IMR-90 (cell line): ENCODE measurements around the gene RASAL1. TPM values are rescaled to one million over a fixed set of nuclear protein-coding genes. Genes with fewer than 3 reads are reported as not detected.

Experiments
- ATAC-seq: fragments of 200-7000 bp; cut with Tn5 transposase; 2 replicates; pipeline ENCODE4 v1.9.1; 2020; ENCODE audit warnings: low read depth, mild to moderate bottlenecking, moderate library complexity
- BruUV-seq: library from RNA; stranded (reverse); fragments of 400-500 nt; replicated peaks from 2 replicates; lab custom pipeline; 2021; lab: Mats Ljungman, UMichigan
- CTCF ChIA-PET: fragments of 300-600 bp; formaldehyde crosslinking; extraction: SDS; loops from one replicate; lab custom pipeline; 2021; ENCODE audit warnings: antibody characterized with exemption; lab: Yijun Ruan, JAX
- POLR2A ChIA-PET: fragments of 300-600 bp; sonication (Branson Sonifier 250); formaldehyde crosslinking; loops from one replicate; lab custom pipeline; 2022; ENCODE audit warnings: antibody characterized with exemption; ENCODE audit not compliant: unreplicated experiment; lab: Charles Lee
- DNase-seq: peaks from one replicate; pipeline ENCODE4 v3.0.0; 2013
- H2AFZ ChIP-seq: replicated peaks from 2 replicates; pipeline ENCODE3; 2013; ENCODE audit warnings: low read length, mild to moderate bottlenecking; ENCODE audit not compliant: poor library complexity
- H2AK5ac ChIP-seq: 2 replicates; pipeline ENCODE4 v1.6.1; 2013; ENCODE audit warnings: low read depth, low read length, inconsistent platforms
- H2AK9ac ChIP-seq: replicated peaks from 2 replicates; pipeline ENCODE3; 2013; ENCODE audit warnings: mild to moderate bottlenecking, low read depth, low read length, moderate library complexity; ENCODE audit not compliant: poor library complexity
- H2BK120ac ChIP-seq: 2 replicates; pipeline ENCODE4 v1.6.1; 2013; ENCODE audit warnings: low read depth, low read length, inconsistent platforms
- H2BK15ac ChIP-seq: 3 replicates; pipeline ENCODE4 v1.6.1; 2013; ENCODE audit warnings: low read depth, low read length, inconsistent platforms
- H2BK20ac ChIP-seq: 2 replicates; pipeline ENCODE4 v1.6.1; 2013; ENCODE audit warnings: low read depth, mild to moderate bottlenecking, inconsistent platforms, low read length, moderate library complexity
- H2BK5ac ChIP-seq: 2 replicates; pipeline ENCODE4 v1.6.1; 2013; ENCODE audit warnings: mild to moderate bottlenecking, low read depth, low read length, inconsistent platforms; ENCODE audit not compliant: poor library complexity, severe bottlenecking
- H3K14ac ChIP-seq: replicated peaks from 2 replicates; pipeline ENCODE4 v1.6.1; 2013; ENCODE audit warnings: low read depth, low read length, inconsistent platforms
- H3K18ac ChIP-seq: 2 replicates; pipeline ENCODE4 v1.6.1; 2013; ENCODE audit warnings: low read depth, low read length, control low read depth
- H3K23ac ChIP-seq: 2 replicates; pipeline ENCODE4 v1.6.1; 2013; ENCODE audit warnings: low read depth, low read length, inconsistent platforms
- H3K27ac ChIP-seq: 2 replicates; pipeline ENCODE4 v1.5.1; 2013; ENCODE audit warnings: mild to moderate bottlenecking, control low read depth, low read length; ENCODE audit not compliant: insufficient read depth
- H3K27me3 ChIP-seq: 2 replicates; pipeline ENCODE4 v1.6.1; 2013; ENCODE audit warnings: low read length; ENCODE audit not compliant: control insufficient read depth, insufficient read depth
- H3K36me3 ChIP-seq: 2 replicates; pipeline ENCODE4 v1.6.1; 2013; ENCODE audit warnings: low read length, mixed read lengths; ENCODE audit not compliant: control insufficient read depth, insufficient read depth
- H3K4ac ChIP-seq: 2 replicates; pipeline ENCODE4 v1.6.1; 2013; ENCODE audit warnings: low read depth, low read length, inconsistent platforms
- H3K4me1 ChIP-seq: 2 replicates; pipeline ENCODE4 v1.6.1; 2013; ENCODE audit warnings: low read length, mixed read lengths; ENCODE audit not compliant: control insufficient read depth, insufficient read depth
- H3K4me2 ChIP-seq: 2 replicates; pipeline ENCODE4 v1.6.1; 2013; ENCODE audit warnings: low read depth, mild to moderate bottlenecking, control low read depth, low read length, moderate library complexity
- H3K4me3 ChIP-seq: 2 replicates; pipeline ENCODE4 v1.5.1; 2013; ENCODE audit warnings: low read depth, mild to moderate bottlenecking, control low read depth, low read length, moderate library complexity; ENCODE audit not compliant: insufficient read depth
- H3K56ac ChIP-seq: 2 replicates; pipeline ENCODE4 v1.6.1; 2013; ENCODE audit warnings: low read length, inconsistent platforms; ENCODE audit not compliant: insufficient read depth; ENCODE audit errors: extremely low read depth
- H3K79me1 ChIP-seq, 2 experiments: 2 replicates each; pipeline ENCODE4 v1.6.1; 2013; ENCODE audit warnings: low read length in 2 of 2, inconsistent platforms in 1 of 2, low read depth in 1 of 2
- H3K9ac ChIP-seq: 2 replicates; pipeline ENCODE4 v1.6.1; 2013; ENCODE audit warnings: low read depth, low read length, control low read depth
- H3K9me1 ChIP-seq: 2 replicates; pipeline ENCODE4 v1.6.1; 2013; ENCODE audit warnings: low read length, inconsistent platforms; ENCODE audit not compliant: insufficient read depth
- H3K9me3 ChIP-seq: 2 replicates; pipeline ENCODE4 v1.6.1; 2013; ENCODE audit warnings: low read length; ENCODE audit not compliant: control insufficient read depth, insufficient read depth
- H4K20me1 ChIP-seq: 2 replicates; pipeline ENCODE4 v1.6.1; 2013; ENCODE audit warnings: low read length, inconsistent platforms; ENCODE audit not compliant: insufficient read depth
- H4K5ac ChIP-seq: 2 replicates; pipeline ENCODE4 v1.6.1; 2013; ENCODE audit warnings: mild to moderate bottlenecking, low read depth, low read length, control low read depth
- H4K8ac ChIP-seq, 2 experiments: 2 replicates each; pipeline ENCODE4 v1.6.1; 2013; ENCODE audit warnings: low read depth in 2 of 2, low read length in 2 of 2, control low read depth in 1 of 2, inconsistent platforms in 1 of 2
- H4K91ac ChIP-seq: 2 replicates; pipeline ENCODE4 v1.6.1; 2013; ENCODE audit warnings: low read depth, low read length, inconsistent platforms; ENCODE audit not compliant: insufficient read depth
- BHLHE40 ChIP-seq: fragments of 150-350 bp; IDR thresholded peaks from 2 replicates; pipeline ENCODE4 v1.6.1; 2016; ENCODE audit warnings: mild to moderate bottlenecking, low read depth, low read length
- CEBPB ChIP-seq: IDR thresholded peaks from 2 replicates; pipeline ENCODE4 v1.6.1; 2012; ENCODE audit warnings: low read depth, low read length, improper control_type of control experiment
- CHD1 ChIP-seq: IDR thresholded peaks from 2 replicates; pipeline ENCODE4 v1.6.1; 2012; ENCODE audit warnings: low read depth, low read length, improper control_type of control experiment
- FOS ChIP-seq: fragments of 150-350 bp; IDR thresholded peaks from 2 replicates; pipeline ENCODE4 v1.6.1; 2016; ENCODE audit warnings: low read depth, low read length
- MAFK ChIP-seq: IDR thresholded peaks from 2 replicates; pipeline ENCODE4 v1.6.1; 2012; ENCODE audit warnings: low read depth, low read length, improper control_type of control experiment
- MAZ ChIP-seq: IDR thresholded peaks from 2 replicates; pipeline ENCODE4 v1.6.1; 2012; ENCODE audit warnings: low read depth, mild to moderate bottlenecking, low read length, improper control_type of control experiment, moderate library complexity, borderline replicate concordance
- MXI1 ChIP-seq: IDR thresholded peaks from 2 replicates; pipeline ENCODE4 v1.6.1; 2012; ENCODE audit warnings: low read depth, mild to moderate bottlenecking, low read length, moderate library complexity, borderline replicate concordance
- NFE2L2 ChIP-seq: fragments of 150-350 bp; IDR thresholded peaks from 2 replicates; pipeline ENCODE4 v1.6.1; 2016; ENCODE audit warnings: low read depth, mild to moderate bottlenecking, low read length
- RAD21 ChIP-seq: IDR thresholded peaks from 2 replicates; pipeline ENCODE4 v1.6.1; 2012; ENCODE audit warnings: low read length, improper control_type of control experiment
- RCOR1 ChIP-seq: IDR thresholded peaks from 2 replicates; pipeline ENCODE4 v1.6.1; 2012; ENCODE audit warnings: mild to moderate bottlenecking, low read length, improper control_type of control experiment; ENCODE audit not compliant: insufficient replicate concordance
- SMC3 ChIP-seq: fragments of 150-350 bp; IDR thresholded peaks from 2 replicates; pipeline ENCODE4 v1.6.1; 2016; ENCODE audit warnings: low read depth, mild to moderate bottlenecking, antibody characterized with exemption, low read length, moderate library complexity
- WGBS, 2 experiments: methylation state at CpG; one replicate each; pipeline versions ENCODE4 v1.1.5 to v1.1.7; 2013; ENCODE audit warnings: missing lambda C conversion rate in 2 of 2; ENCODE audit not compliant: insufficient read length in 1 of 2; ENCODE audit errors: extremely low coverage in 2 of 2; 5-methylcytosine and 5-hydroxymethylcytosine counted together
- dilution Hi-C: fragments of 300-500 bp; cut with HindIII; formaldehyde crosslinking; loops from one replicate; pipeline ENCODE4 v1.14.3; 2018; ENCODE audit warnings: low sequenced_read_pairs; ENCODE audit not compliant: unreplicated experiment
- in situ Hi-C: fragments of 300-500 bp; cut with MboI; formaldehyde crosslinking; loops from 3 replicates; pipeline ENCODE4 v1.14.3; 2019; ENCODE audit warnings: low sequenced_read_pairs, inconsistent platforms, mixed read lengths
- intact Hi-C: fragments of 100-400 bp; cut with micrococcal nuclease; formaldehyde crosslinking; loops from 2 replicates; pipeline ENCODE4 v1.10.0; 2022
- polyA plus RNA-seq, 3 experiments: library from polyadenylated mRNA; depleted of rRNA; stranded (reverse); fragments of >200 nt; gene quantifications; 2 replicates each; pipeline ENCODE4 v1.2.3, GENCODE V29; 2012; ENCODE audit warnings: low replicate concordance in 1 of 3
- total RNA-seq: library from RNA; depleted of rRNA; stranded (reverse); fragments of >200 nt; gene quantifications from 2 replicates; pipeline ENCODE4 v1.2.3, GENCODE V29; 2012
- TF ChIP-seq, protein P1 (sequence below): fragments of 150-350 bp; IDR thresholded peaks from 2 replicates; pipeline ENCODE4 v1.6.1; 2017; ENCODE audit warnings: mild to moderate bottlenecking, antibody characterized with exemption, low read length, low read depth

The RASAL1 gene
- total and polyA plus RNA-seq, 2 of the 4 experiments (the other 2 are of a cell fraction), result not detected

DNA sequence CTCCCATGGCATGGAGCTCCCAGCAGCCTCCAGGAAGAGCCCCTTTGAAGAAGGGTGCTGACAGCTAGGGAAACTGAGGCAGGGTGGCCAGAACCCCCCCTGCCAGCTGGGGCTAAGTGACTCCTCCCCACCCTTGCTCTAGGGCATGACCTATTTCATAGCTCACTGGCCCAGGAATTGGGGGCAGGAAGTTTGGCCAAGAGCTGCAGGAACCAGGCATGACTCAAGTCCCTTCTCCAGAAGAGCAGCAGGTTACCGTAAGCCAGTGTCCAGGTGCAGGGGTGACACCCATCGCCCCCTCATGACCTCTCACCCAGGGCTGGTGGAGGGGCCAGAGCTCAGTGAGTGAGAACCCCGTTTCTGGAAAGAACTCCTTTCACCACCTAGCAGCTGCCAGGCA lies 1.9 kb downstream of the RASAL1 start:
- ChIA-PET CTCF (no interaction called here), POLR2A (interaction anchor here (0.5 kb wide), 1 partner anchor 115 kb away, joined by 5 read pairs; no protein-coding TSS in a partner anchor)
- no peak overlapping the region for H3K4ac ChIP-seq
- no peak overlapping the region for H2BK120ac ChIP-seq
- no peaks in the 10 kb centered on the region; the same call in 1 of the 2 replicates for H3K27me3 ChIP-seq
- ATAC-seq, result no peak
- in situ Hi-C loops (no loop called here), dilution Hi-C loops (no loop called here), intact Hi-C loops (no loop called here)
- H4K20me1 ChIP-seq, result no peaks in the 10 kb centered on the region
- no peak overlapping the region for H3K18ac ChIP-seq
- no peak overlapping the region for H3K9ac ChIP-seq
- no peaks in the 10 kb centered on the region for H3K79me1 ChIP-seq
- no peak overlapping the region for H3K27ac ChIP-seq
- no CpG with 5 or more reads among the region's 3 CpGs for WGBS, 2 experiments
- H3K23ac ChIP-seq, result no peak overlapping the region
- TF ChIP-seq RCOR1 (no peak), MAFK (no peak), FOS (no peak), CHD1 (no peak), BHLHE40 (no peak), MXI1 (no peak), MAZ (no peak), CEBPB (no peak), RAD21 (no peak), NFE2L2 (no peak), SMC3 (no peak)
- TF ChIP-seq, protein P1, sequence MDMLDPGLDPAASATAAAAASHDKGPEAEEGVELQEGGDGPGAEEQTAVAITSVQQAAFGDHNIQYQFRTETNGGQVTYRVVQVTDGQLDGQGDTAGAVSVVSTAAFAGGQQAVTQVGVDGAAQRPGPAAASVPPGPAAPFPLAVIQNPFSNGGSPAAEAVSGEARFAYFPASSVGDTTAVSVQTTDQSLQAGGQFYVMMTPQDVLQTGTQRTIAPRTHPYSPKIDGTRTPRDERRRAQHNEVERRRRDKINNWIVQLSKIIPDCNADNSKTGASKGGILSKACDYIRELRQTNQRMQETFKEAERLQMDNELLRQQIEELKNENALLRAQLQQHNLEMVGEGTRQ, result no peak
- H4K8ac ChIP-seq, result no peak overlapping the region
- no peaks in the 10 kb centered on the region for H3K36me3 ChIP-seq
- no peak overlapping the region for H2AFZ ChIP-seq
- no peak overlapping the region for H4K5ac ChIP-seq
- H2AK9ac ChIP-seq, result no peak overlapping the region
- H3K14ac ChIP-seq, result no peak overlapping the region
- no peak for DNase-seq
- H2BK15ac ChIP-seq, result no peak overlapping the region
- no TSS peak for BruUV-seq
- H3K4me1 ChIP-seq, result no peaks in the 10 kb centered on the region
- no peak overlapping the region for H2AK5ac ChIP-seq
- H2BK5ac ChIP-seq, result no peak overlapping the region
- no peak overlapping the region for H3K56ac ChIP-seq
- H4K91ac ChIP-seq, result no peak overlapping the region
- no peak overlapping the region for H2BK20ac ChIP-seq
- H3K9me1 ChIP-seq, result no peaks in the 10 kb centered on the region
- no peak overlapping the region for H3K4me2 ChIP-seq
- H3K4me3 ChIP-seq, result no peak overlapping the region
- H3K9me3 ChIP-seq, result no peaks in the 10 kb centered on the region
